ENCODE measurements around the gene CHMP6. TPM values are rescaled to one million over a fixed set of nuclear protein-coding genes. Genes with fewer than 3 reads are reported as not detected.

The CHMP6 gene
- polyA plus RNA-seq, 3 donors, result 20.3 to 44.8 (median 44.1) TPM

GRCh38 chr17:80978499-80979497, 12.8 kb upstream of the CHMP6 start:
- peaks cover 0 to 3% of the 10 kb centered on the region in 2 donors for H3K27me3 ChIP-seq (ENCODE audit: control insufficient read depth in 2 of 2, insufficient read depth in 2 of 2, low read length in 2 of 2)
- no peak overlapping the region for H3K9ac ChIP-seq (ENCODE audit: insufficient read depth, low read length, poor library complexity, severe bottlenecking)
- Mint-ChIP-seq H3K9me3 (peaks cover 0 to 6% (median 0%) of the 10 kb centered on the region in 7 donors), H3K27me3 (ENCODE audit: low read depth in 3 of 3) (peaks cover 2 to 20% (median 15%) of the 10 kb centered on the region in 3 donors), H3K27ac (no peak overlapping the region), H3K36me3 (no peaks in the 10 kb centered on the region), H3K4me3 (no peak overlapping the region), H3K4me1 (peaks cover 2% of the 10 kb centered on the region)
- H3K4me3 ChIP-seq (replicated peaks in 1 of 3; ENCODE audit: low read depth in 2 of 3, low read length in 3 of 3), result no peak overlapping the region
- intact Hi-C loops (cut with micrococcal nuclease), result loop anchor here in 1 of 2 donors (10.0 kb wide), 1 partner anchor 154 kb away; no protein-coding TSS in a partner anchor
- no peaks in the 10 kb centered on the region for H3K9me3 ChIP-seq (replicated peaks in 1 of 2; ENCODE audit: control insufficient read depth in 1 of 2, insufficient read depth in 1 of 2, low read length in 2 of 2)
- no peak overlapping the region for H3K27ac ChIP-seq (ENCODE audit: low read depth in 1 of 2, low read length in 2 of 2)
- WGBS (ENCODE audit: insufficient coverage), result 94% methylated on average over 28 of the region's 31 CpGs
- no peak overlapping the region for H3K4me2 ChIP-seq (replicated peaks; ENCODE audit: extremely low read depth, low read length, poor library complexity, severe bottlenecking)
- H2AFZ ChIP-seq (ENCODE audit: insufficient read depth, low read depth, low read length, poor library complexity, severe bottlenecking), result no peak overlapping the region
- H4K20me1 ChIP-seq (ENCODE audit: insufficient read depth, low read length), result no peaks in the 10 kb centered on the region
- TF ChIP-seq CTCF (IDR thresholded peaks at IDR 0.05), result no peak
- peaks cover 0 to 7% of the 10 kb centered on the region in 2 donors for H3K4me1 ChIP-seq (ENCODE audit: control insufficient read depth in 1 of 2, insufficient read depth in 2 of 2, low read length in 2 of 2)
- H3K36me3 ChIP-seq (replicated peaks in 1 of 2; ENCODE audit: control insufficient read depth in 1 of 2, insufficient read depth in 2 of 2, low read length in 2 of 2), result no peaks in the 10 kb centered on the region
- no peaks in the 10 kb centered on the region for H3K79me2 ChIP-seq (ENCODE audit: insufficient read depth, low read length)
- DNase-seq, result no peak

GRCh38 chr17:80979547-80980378, 11.9 kb upstream of the CHMP6 start:
- no peak overlapping the region for H3K9ac ChIP-seq (ENCODE audit: insufficient read depth, low read length, poor library complexity, severe bottlenecking)
- H3K79me2 ChIP-seq (ENCODE audit: insufficient read depth, low read length), result no peaks in the 10 kb centered on the region
- H2AFZ ChIP-seq (ENCODE audit: insufficient read depth, low read depth, low read length, poor library complexity, severe bottlenecking), result no peak overlapping the region
- H3K4me3 ChIP-seq (replicated peaks in 1 of 3; ENCODE audit: low read depth in 2 of 3, low read length in 3 of 3), result no peak overlapping the region
- Mint-ChIP-seq H3K4me1 (peaks cover 2% of the 10 kb centered on the region), H3K4me3 (peak overlapping the region in 1 of 2 donors; percentile 59), H3K27ac (peak overlapping the region in 2 of 7 donors; percentile 7 to 44), H3K27me3 (ENCODE audit: low read depth in 3 of 3) (peaks cover 2 to 18% (median 15%) of the 10 kb centered on the region in 3 donors), H3K9me3 (peaks cover 0 to 6% (median 0%) of the 10 kb centered on the region in 7 donors), H3K36me3 (no peaks in the 10 kb centered on the region)
- peaks cover 0 to 7% of the 10 kb centered on the region in 2 donors for H3K4me1 ChIP-seq (ENCODE audit: control insufficient read depth in 1 of 2, insufficient read depth in 2 of 2, low read length in 2 of 2)
- TF ChIP-seq CTCF (IDR thresholded peaks at IDR 0.05), result no peak
- no peaks in the 10 kb centered on the region for H4K20me1 ChIP-seq (ENCODE audit: insufficient read depth, low read length)
- no peaks in the 10 kb centered on the region for H3K9me3 ChIP-seq (replicated peaks in 1 of 2; ENCODE audit: control insufficient read depth in 1 of 2, insufficient read depth in 1 of 2, low read length in 2 of 2)
- intact Hi-C loops (cut with micrococcal nuclease), result loop anchor here (2.0 to 10.0 kb wide), 4 partner anchors 115 to 553 kb away; no protein-coding TSS in a partner anchor
- no peaks in the 10 kb centered on the region for H3K36me3 ChIP-seq (replicated peaks in 1 of 2; ENCODE audit: control insufficient read depth in 1 of 2, insufficient read depth in 2 of 2, low read length in 2 of 2)
- WGBS (ENCODE audit: insufficient coverage), result 100% methylated on average over 24 of the region's 26 CpGs
- no peak for DNase-seq
- peaks cover 0 to 3% of the 10 kb centered on the region in 2 donors for H3K27me3 ChIP-seq (ENCODE audit: control insufficient read depth in 2 of 2, insufficient read depth in 2 of 2, low read length in 2 of 2)
- no peak overlapping the region for H3K4me2 ChIP-seq (replicated peaks; ENCODE audit: extremely low read depth, low read length, poor library complexity, severe bottlenecking)
- no peak overlapping the region for H3K27ac ChIP-seq (ENCODE audit: low read depth in 1 of 2, low read length in 2 of 2)

All from CD14-positive monocyte (primary cell).